HG03175 (cell line): ENCODE results near the gene GNG4.
"Not testable (repeated sequence)": the region's sequence is repeated elsewhere in the genome, so short reads cannot be mapped to it uniquely, and the experiment has no call there.

Experiments used
- ATAC-seq: cut with Tn5 transposase; IDR thresholded peaks from one replicate; pipeline ENCODE4 v1.9.1; 2021; ENCODE audit warnings: mild to moderate bottlenecking, moderate library complexity; ENCODE audit not compliant: unreplicated experiment

Gene GNG4

DNA sequence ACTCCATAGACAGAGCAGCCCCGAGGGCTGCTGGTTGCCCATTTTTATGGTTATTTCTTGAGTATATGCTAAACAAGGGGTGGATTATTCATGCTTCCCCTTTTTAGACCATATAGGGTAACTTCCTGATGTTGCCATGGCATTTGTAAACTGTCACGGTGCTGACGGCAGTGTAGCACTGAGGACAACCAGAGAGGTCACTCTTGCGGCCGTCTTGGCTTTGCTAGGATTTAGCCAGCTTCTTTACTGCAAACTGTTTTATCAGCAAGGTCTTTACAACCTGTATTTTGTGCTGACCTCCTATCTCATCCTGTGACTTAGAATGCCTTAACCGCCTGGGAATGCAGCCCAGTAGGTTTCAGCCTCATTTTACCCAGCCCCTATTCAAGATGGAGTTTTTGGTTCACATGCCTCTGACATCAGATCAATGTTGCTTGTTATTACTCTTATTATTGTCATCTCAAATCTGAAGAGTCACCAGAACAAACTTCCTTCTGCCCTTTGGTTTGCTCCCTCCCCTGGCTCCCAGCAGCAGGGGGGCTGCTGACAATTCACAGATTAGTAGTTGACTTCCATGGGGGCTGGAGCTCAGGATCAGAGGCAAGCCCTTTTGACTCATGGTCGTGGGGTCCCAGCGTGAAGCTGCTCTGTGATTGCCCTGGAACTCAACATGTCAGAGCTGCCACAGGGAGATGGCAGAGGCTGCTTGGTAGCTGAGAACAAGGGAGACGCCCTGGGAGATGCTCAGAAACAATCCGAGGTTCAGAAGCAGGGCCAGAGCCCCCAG, 103.0 kb downstream of the GNG4 start:
- not testable (repeated sequence) for ATAC-seq

DNA sequence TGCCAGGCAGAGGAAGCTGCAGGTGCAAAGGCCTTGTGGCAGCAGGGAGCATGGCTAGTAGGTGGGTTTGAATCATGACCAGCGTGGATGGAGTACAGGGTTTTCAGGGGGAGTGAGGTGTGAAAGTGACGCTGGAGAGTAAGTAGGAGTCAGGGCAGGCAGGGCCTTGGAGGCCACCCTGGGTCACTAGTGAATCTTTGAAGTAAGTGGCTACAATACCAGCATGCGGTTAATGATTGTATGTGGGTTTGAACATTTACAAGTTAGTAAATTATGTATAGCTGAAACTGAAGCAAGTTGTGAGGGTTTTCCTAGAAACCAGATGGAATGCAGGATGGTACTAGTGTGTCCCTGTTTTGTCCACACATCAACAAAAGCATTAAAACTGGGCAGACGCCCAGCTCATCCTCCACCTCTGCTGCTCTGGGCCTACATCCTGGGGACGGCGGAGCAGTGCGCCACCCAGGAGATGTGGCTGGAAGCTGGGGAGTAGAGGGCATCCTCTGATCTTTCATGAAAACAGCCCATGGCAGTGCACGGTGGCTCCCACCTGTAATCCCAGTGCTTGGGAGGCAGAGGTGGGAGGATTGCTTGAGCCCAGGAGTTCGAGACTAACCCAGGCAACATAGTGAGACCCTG, 104.2 kb downstream of the GNG4 start:
- ATAC-seq = no peak

DNA sequence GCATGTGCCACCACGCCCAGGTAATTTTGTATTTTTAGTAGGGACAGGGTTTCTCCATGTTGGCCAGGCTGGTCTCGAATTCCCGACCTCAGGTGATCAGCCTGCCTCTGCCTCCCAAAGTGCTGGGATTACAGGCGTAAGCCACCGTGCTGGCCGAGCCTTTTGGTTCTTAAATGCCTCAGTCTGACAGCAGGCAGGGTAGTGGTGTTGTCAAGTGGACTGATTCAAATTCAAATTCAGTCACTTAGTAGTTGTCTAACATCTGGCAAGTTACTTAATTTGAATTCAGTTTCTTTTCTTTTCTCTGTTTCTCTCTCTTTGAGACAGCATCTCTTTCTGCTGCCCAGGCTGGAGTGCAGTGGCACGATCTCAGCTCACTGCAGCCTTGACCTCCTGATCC, 106.7 kb downstream of the GNG4 start:
- not testable (repeated sequence) for ATAC-seq

GRCh38 chr1:235533476-235534168, 116.0 kb downstream of the GNG4 start:
- no peak for ATAC-seq

DNA sequence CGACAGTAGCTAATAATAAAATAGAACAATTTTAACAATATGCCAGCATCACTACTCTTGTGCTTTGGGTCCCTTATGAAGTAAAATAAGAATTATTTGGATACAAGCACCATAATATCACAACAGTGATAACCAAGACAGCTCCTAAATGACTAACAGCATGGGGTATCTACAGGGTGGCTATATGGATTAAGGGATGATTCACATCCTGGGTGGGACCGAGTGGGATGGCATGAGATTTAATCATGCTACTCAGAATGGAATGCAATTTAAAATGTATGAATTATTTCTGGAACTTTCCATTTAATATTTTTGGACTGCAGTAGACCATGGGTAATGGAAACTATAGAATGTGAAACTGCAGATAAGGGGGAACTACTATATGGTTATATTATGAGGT, 117.2 kb downstream of the GNG4 start:
- ATAC-seq = no peak

GRCh38 chr1:235527196-235527814, 122.3 kb downstream of the GNG4 start:
- no peak for ATAC-seq

- ATAC-seq = no peak
Observed at GRCh38 chr1:235525314-235525713, 124.3 kb downstream of the GNG4 start.

GRCh38 chr1:235516862-235517446, 132.6 kb downstream of the GNG4 start:
- ATAC-seq = no peak

DNA sequence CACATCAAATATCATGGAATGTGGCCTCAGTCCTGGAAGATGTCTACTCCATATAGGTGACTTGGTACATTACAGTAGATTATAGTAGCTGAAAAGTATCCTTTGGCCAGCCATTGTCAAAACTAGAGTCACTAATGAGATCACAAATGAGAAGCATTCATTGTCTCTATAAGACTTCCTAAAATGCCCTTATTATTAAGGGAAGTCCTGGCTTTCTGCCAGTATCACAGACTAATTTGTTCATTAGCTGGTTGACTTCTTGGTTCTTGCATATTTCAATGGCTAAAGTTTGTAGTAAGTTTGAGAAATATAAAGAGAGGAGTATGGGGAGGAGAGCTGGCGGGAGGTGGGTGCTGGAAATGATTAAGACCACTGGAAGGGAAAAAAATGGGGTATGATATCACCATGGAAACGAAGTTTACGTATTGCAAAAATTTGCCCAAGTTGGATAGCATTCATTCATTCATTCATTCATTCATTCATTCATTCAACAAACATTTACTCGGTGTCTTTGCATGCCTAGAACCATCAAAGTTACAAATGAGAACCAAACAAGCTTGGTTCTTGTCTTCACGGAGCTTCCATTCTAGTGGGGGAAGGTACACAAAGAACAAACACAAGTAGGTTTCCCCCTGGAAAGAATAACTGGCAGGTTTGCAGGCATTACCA, 133.6 kb downstream of the GNG4 start:
- ATAC-seq = no peak

DNA sequence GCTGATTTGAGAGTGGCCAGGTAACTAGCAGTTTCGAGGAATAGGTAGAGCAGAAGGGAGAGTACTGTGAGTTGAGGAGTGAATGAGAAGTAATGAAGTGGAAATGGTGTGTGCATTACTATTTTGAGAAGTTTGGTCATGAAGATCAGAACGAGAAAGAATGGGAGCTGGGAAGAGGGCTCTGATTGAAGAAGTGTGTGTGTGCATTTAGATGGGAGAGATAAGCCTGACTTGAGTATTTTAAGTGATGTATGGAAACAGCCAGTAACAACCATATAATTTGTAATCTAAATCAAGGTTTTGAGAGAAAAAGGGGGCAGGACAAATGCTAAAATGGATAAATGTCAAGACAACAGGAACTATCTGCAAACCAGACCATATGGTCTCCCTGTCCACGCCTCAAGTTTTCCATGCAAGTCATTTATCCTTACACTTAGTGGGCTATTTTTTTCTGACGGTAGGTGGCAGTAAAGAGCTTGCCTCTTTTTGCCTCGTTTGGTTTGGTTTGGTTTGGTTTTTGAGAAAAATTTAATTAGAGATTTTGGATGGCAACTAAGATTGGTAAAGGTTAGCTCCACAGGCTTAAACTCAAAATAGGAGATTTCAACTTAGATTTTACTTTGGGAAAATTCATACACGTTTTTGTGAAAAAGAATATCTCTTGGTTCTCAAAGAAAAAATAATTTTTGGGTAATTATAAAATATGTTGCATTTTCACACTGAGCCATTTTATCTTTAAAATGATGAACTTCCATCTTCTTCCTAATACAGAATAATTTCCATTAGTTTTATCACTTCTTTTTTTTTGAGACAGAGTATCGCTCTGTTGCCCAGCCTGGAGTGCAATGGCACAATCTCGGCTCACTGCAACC, 135.9 kb downstream of the GNG4 start:
- peak; percentile 42 for ATAC-seq

DNA sequence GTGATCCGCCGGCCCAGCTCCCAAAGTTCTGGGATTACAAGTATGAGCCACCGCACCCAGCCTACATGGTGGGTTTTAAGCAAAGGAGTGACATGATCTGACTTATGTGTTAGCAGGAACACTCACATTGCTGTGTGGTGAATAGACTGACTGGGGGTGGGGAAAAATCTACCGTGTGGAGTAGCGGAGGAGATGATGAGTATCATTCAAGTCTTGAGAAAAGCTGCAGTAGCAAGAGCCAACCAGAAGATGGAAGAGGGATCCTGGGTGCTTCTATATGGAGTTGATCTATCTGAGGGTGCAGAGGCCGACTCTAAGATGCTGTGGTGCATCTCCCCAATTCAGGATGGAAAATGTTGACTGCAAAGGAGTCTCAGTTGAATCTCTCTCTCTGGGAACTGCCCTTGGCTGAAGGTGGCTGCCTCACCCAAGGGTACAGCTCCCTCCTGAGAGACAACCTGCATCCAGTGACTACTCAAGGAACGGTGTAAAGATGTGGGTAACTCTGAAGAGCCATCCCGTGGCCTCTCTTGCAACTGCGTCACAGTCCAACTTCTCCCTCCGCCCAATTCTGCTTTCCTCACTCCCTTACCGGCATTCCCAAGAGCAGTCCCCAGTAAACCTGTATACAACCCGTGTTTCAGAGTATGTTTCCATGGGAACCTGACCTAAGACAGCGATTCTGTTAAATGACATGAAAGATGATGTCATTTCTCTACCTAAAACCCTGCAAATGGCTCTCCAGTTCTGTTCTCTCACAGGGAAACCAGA, 137.9 kb downstream of the GNG4 start:
- no peak for ATAC-seq

GRCh38 chr1:235510823-235511222, 138.8 kb downstream of the GNG4 start:
- no peak for ATAC-seq

GRCh38 chr1:235507623-235508022, 142.0 kb downstream of the GNG4 start:
- no peak for ATAC-seq

DNA sequence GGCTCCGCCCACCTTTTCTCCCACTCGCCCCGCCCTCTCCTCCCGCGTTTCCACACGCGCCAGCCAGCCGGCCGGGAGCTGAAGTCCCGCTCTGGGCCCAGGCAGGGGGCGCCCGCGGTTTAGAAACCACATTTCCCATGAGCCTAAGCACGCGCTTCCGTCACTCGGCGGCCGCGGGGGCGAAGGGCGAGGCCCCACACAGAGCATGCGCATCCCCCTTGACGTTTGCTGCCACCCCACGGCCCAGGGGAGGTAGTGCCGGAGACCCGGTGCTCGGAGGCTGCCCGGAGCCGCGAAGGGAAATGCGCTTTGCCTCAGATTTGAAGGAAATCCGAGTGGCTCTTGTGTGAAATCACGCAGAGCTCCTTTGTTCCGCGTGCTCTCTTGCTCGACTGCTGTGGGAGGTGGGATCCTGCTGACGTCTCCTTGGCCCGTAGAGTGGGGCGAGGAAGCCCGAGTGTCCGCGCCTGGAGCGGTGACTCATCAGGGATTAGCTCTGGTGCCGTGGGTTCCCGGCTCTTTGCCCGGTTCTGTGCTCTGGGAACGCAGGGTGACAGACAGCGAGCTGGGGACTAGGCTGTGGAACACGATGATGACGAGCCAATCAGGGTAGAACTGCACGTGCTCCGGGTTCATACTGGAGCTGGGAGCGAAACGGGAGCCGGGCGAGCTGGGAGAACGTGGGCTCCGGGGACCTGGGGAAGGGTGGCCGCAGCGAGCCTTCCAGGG, 144.9 kb downstream of the GNG4 start:
- peak; percentile 83 for ATAC-seq

GRCh38 chr1:235504122-235504493, 145.5 kb downstream of the GNG4 start, which contains the start of gene B3GALNT2:
TSS of gene B3GALNT2 (minus strand) at chr1:235504452. CDS start at chr1:235504252, 200 bp downstream.
- peak; percentile 46 for ATAC-seq

GRCh38 chr1:235503403-235504121, 146.0 kb downstream of the GNG4 start:
- ATAC-seq = peak; percentile 8

GRCh38 chr1:235502601-235503402, 146.8 kb downstream of the GNG4 start:
- no peak for ATAC-seq
